Astrocyte (in vitro differentiated cells and primary cell): Measurements from ENCODE around the gene STXBP5. TPM values are rescaled to one million over a fixed set of nuclear protein-coding genes. Genes with fewer than 3 reads are reported as not detected.
"Not testable (repeated sequence)": the region's sequence is repeated elsewhere in the genome, so short reads cannot be mapped to it uniquely, and the experiment has no call there.

ENCODE experiments used
- DNase-seq: peaks from one replicate; pipeline ENCODE4 v3.0.0-alpha.2; 2010; ENCODE audit warnings: low read depth
- FAIRE-seq: peaks from 2 replicates; lab custom pipeline; 2011; peaks lifted over from hg19 to GRCh38; lab: Jason Lieb, UNC
- H2AFZ ChIP-seq: 2 replicates; pipeline ENCODE4 v1.6.0; 2012; ENCODE audit warnings: low read depth, low read length, inconsistent platforms
- H3K27ac ChIP-seq: 2 replicates; pipeline ENCODE4 v1.5.1; 2011; ENCODE audit warnings: low read depth, low read length, inconsistent platforms
- H3K27me3 ChIP-seq: 2 replicates; pipeline ENCODE4 v1.6.0; 2011; ENCODE audit warnings: low read length, inconsistent platforms; ENCODE audit not compliant: insufficient read depth
- H3K36me3 ChIP-seq: 2 replicates; pipeline ENCODE4 v1.5.1; 2011; ENCODE audit warnings: low read length, inconsistent platforms; ENCODE audit not compliant: insufficient read depth
- H3K4me1 ChIP-seq: 2 replicates; pipeline ENCODE4 v1.5.1; 2011; ENCODE audit warnings: low read length, inconsistent platforms; ENCODE audit not compliant: insufficient read depth
- H3K4me2 ChIP-seq: 2 replicates; pipeline ENCODE4 v1.6.0; 2012; ENCODE audit warnings: low read length, inconsistent platforms
- H3K4me3 ChIP-seq: 2 replicates; pipeline ENCODE4 v1.5.1; 2011; ENCODE audit warnings: low read depth, mild to moderate bottlenecking, low read length, inconsistent platforms; ENCODE audit not compliant: insufficient read depth
- H3K79me2 ChIP-seq: 2 replicates; pipeline ENCODE4 v1.6.0; 2012; ENCODE audit warnings: mild to moderate bottlenecking, low read length, inconsistent platforms; ENCODE audit not compliant: insufficient read depth
- H3K9ac ChIP-seq: 2 replicates; pipeline ENCODE4 v1.6.0; 2012; ENCODE audit warnings: mild to moderate bottlenecking, low read length, inconsistent platforms
- H3K9me3 ChIP-seq: 2 replicates; pipeline ENCODE4 v1.5.1; 2012; ENCODE audit warnings: low read depth, mild to moderate bottlenecking, low read length, inconsistent platforms; ENCODE audit not compliant: insufficient read depth
- H4K20me1 ChIP-seq: 2 replicates; pipeline ENCODE4 v1.6.0; 2012; ENCODE audit warnings: low read length, inconsistent platforms; ENCODE audit not compliant: insufficient read depth
- H3K27ac Mint-ChIP-seq: one replicate; pipeline ENCODE4 v1.8.0; 2021; ENCODE audit warnings: mild to moderate bottlenecking, mixed read lengths; ENCODE audit not compliant: unreplicated experiment
- H3K27me3 Mint-ChIP-seq: one replicate; pipeline ENCODE4 v1.8.0; 2021; ENCODE audit warnings: low read depth, mixed read lengths; ENCODE audit not compliant: unreplicated experiment
- H3K36me3 Mint-ChIP-seq: one replicate; pipeline ENCODE4 v1.8.0; 2021; ENCODE audit warnings: low read depth, mixed read lengths; ENCODE audit not compliant: unreplicated experiment
- H3K4me1 Mint-ChIP-seq: one replicate; pipeline ENCODE4 v1.8.0; 2021; ENCODE audit warnings: low read depth, mixed read lengths; ENCODE audit not compliant: unreplicated experiment
- H3K4me3 Mint-ChIP-seq: one replicate; pipeline ENCODE4 v1.8.0; 2021; ENCODE audit warnings: mild to moderate bottlenecking, moderate library complexity, mixed read lengths; ENCODE audit not compliant: unreplicated experiment
- H3K9me3 Mint-ChIP-seq: one replicate; pipeline ENCODE4 v1.8.0; 2021; ENCODE audit warnings: mild to moderate bottlenecking, mixed read lengths; ENCODE audit not compliant: unreplicated experiment
- CTCF ChIP-seq: IDR thresholded peaks from 2 replicates; pipeline ENCODE4 v1.5.1; 2011; ENCODE audit warnings: low read depth, mild to moderate bottlenecking, inconsistent platforms, low read length, moderate library complexity; ENCODE audit not compliant: insufficient read depth
- EZH2 ChIP-seq: IDR thresholded peaks from 2 replicates; pipeline ENCODE4 v1.6.1; 2012; ENCODE audit warnings: mild to moderate bottlenecking, low read length, inconsistent platforms; ENCODE audit not compliant: insufficient read depth
- total RNA-seq: library from RNA; stranded (reverse); gene quantifications from 2 replicates; pipeline ENCODE4 v1.2.1, GENCODE V29; 2021

The STXBP5 gene
- total RNA-seq, 1 donor from 2014 or later, result 25.7 TPM

GRCh38 chr6:147248859-147249258 lies 44.6 kb downstream of the STXBP5 start:
- no peak overlapping the region for H3K27ac Mint-ChIP-seq
- no peaks in the 10 kb centered on the region for H3K9me3 ChIP-seq
- no peak overlapping the region for H3K27ac ChIP-seq
- no peaks in the 10 kb centered on the region for H4K20me1 ChIP-seq
- peaks cover 35% of the 10 kb centered on the region for H3K36me3 Mint-ChIP-seq
- H3K27me3 ChIP-seq, result no peaks in the 10 kb centered on the region
- H3K4me3 ChIP-seq, result no peak overlapping the region
- DNase-seq (no peak), FAIRE-seq (no peak)
- no peak overlapping the region for H3K4me3 Mint-ChIP-seq
- H3K9me3 Mint-ChIP-seq, result peaks cover 9% of the 10 kb centered on the region
- no peaks in the 10 kb centered on the region for H3K79me2 ChIP-seq
- H3K9ac ChIP-seq, result no peak overlapping the region
- H3K36me3 ChIP-seq, result peaks cover 4% of the 10 kb centered on the region
- no peaks in the 10 kb centered on the region for H3K4me1 ChIP-seq
- no peak for TF ChIP-seq EZH2
- TF ChIP-seq CTCF, result no peak
- H3K27me3 Mint-ChIP-seq, result no peaks in the 10 kb centered on the region
- no peak overlapping the region for H3K4me2 ChIP-seq
- no peak overlapping the region for H2AFZ ChIP-seq
- peaks cover 3% of the 10 kb centered on the region for H3K4me1 Mint-ChIP-seq

- Histone ChIP-seq H3K9ac (no peak overlapping the region), H3K4me2 (no peak overlapping the region), H3K27ac (no peak overlapping the region), H3K27me3 (no peaks in the 10 kb centered on the region), H3K9me3 (no peaks in the 10 kb centered on the region), H3K4me1 (no peaks in the 10 kb centered on the region), H3K4me3 (no peak overlapping the region), H3K36me3 (peaks cover 4% of the 10 kb centered on the region), H4K20me1 (no peaks in the 10 kb centered on the region), H2AFZ (no peak overlapping the region), H3K79me2 (no peaks in the 10 kb centered on the region)
- no peak for TF ChIP-seq EZH2
- no peak for TF ChIP-seq CTCF
- FAIRE-seq (no peak), DNase-seq (no peak)
- Mint-ChIP-seq H3K36me3 (peaks cover 40% of the 10 kb centered on the region), H3K27me3 (no peaks in the 10 kb centered on the region), H3K4me1 (peaks cover 3% of the 10 kb centered on the region), H3K4me3 (no peak overlapping the region), H3K9me3 (peaks cover 9% of the 10 kb centered on the region), H3K27ac (no peak overlapping the region)
Observed at GRCh38 chr6:147251072-147251471, 46.9 kb downstream of the STXBP5 start.

- not testable (repeated sequence) for H3K4me1 Mint-ChIP-seq, H3K9me3 Mint-ChIP-seq, H3K4me3 Mint-ChIP-seq, H4K20me1 ChIP-seq, DNase-seq, H3K4me1 ChIP-seq, FAIRE-seq, H3K4me2 ChIP-seq, H3K27ac Mint-ChIP-seq, H3K9me3 ChIP-seq, H3K27me3 Mint-ChIP-seq, H3K9ac ChIP-seq, H3K4me3 ChIP-seq, H3K79me2 ChIP-seq, H3K27ac ChIP-seq, H2AFZ ChIP-seq, H3K27me3 ChIP-seq, H3K36me3 ChIP-seq
- H3K36me3 Mint-ChIP-seq, result peaks cover 35% of the 10 kb centered on the region
Observed at GRCh38 chr6:147254929-147255473, 50.8 kb downstream of the STXBP5 start.
